Central memory CD4-positive, alpha-beta T cell (primary cell): ENCODE measurements around the gene SNAI3.

Experiments
- DNase-seq: peaks from one replicate; pipeline ENCODE4 v3.0.0; 2022

SNAI3 gene

GRCh38 chr16:88721236-88721635 is 34.9 kb upstream of the SNAI3 start:
- no peak for DNase-seq

- DNase-seq, result no peak
These were observed 34.2 kb upstream of the SNAI3 start for GRCh38 chr16:88720396-88720970.

- DNase-seq, result no peak
These were observed 33.6 kb upstream of the SNAI3 start for GRCh38 chr16:88719933-88720296.

GRCh38 chr16:88719267-88719932 is 33.1 kb upstream of the SNAI3 start:
- no peak for DNase-seq

GRCh38 chr16:88718178-88718577 is 31.9 kb upstream of the SNAI3 start:
- peak; percentile 29 for DNase-seq

GRCh38 chr16:88716601-88717001 is 30.3 kb upstream of the SNAI3 start:
- DNase-seq, result no peak

GRCh38 chr16:88716201-88716600 is 29.9 kb upstream of the SNAI3 start:
- no peak for DNase-seq

GRCh38 chr16:88715312-88716190 is 29.2 kb upstream of the SNAI3 start:
- no peak for DNase-seq

GRCh38 chr16:88714420-88715302 is 28.4 kb upstream of the SNAI3 start:
- DNase-seq, result no peak

- DNase-seq, result no peak
These were observed 27.5 kb upstream of the SNAI3 start for GRCh38 chr16:88713568-88714419.

- DNase-seq, result no peak
These were observed 26.7 kb upstream of the SNAI3 start for GRCh38 chr16:88713054-88713453.

GRCh38 chr16:88712362-88712979 is 26.2 kb upstream of the SNAI3 start:
- no peak for DNase-seq

- DNase-seq, result no peak
These were observed 25.5 kb upstream of the SNAI3 start for GRCh38 chr16:88711750-88712340.

GRCh38 chr16:88710556-88710955 is 24.2 kb upstream of the SNAI3 start:
- no peak for DNase-seq

GRCh38 chr16:88706965-88707826 is 20.9 kb upstream of the SNAI3 start:
- DNase-seq, result no peak

- DNase-seq, result peak; percentile 91
These were observed 20.1 kb upstream of the SNAI3 start, which contains the start of the genes CTU2 and RNF166 for GRCh38 chr16:88706229-88706964. CTU2 (plus strand) TSS chr16:88706503; CDS start chr16:88706531, 28 bp downstream. RNF166 (minus strand) TSS chr16:88706408; CDS start chr16:88706325, 83 bp downstream.

GRCh38 chr16:88705801-88706228 is 19.5 kb upstream of the SNAI3 start:
- DNase-seq, result no peak

GRCh38 chr16:88705076-88705684 is 18.9 kb upstream of the SNAI3 start:
- DNase-seq, result peak; percentile 54
